Activated CD8-positive, alpha-beta memory T cell treated with anti-CD3 and anti-CD28 coated beads, Interleukin-2, amount 50 U/mL, for 1 hour (primary cell): ENCODE measurements around the gene SBNO2.
"Not testable (repeated sequence)": the region's sequence is repeated elsewhere in the genome, so short reads cannot be mapped to it uniquely, and the experiment has no call there.

Experiments
- DNase-seq: peaks from one replicate; pipeline ENCODE4 v3.0.0-alpha.2; 2020; ENCODE audit errors: extremely low read depth

SBNO2 gene

GRCh38 chr19:1173845-1174809, at the start of gene SBNO2:
SBNO2 (minus strand) TSS chr19:1174268; CDS start chr19:1154276, 19,992 bp downstream.
- peak; percentile 65 for DNase-seq

GRCh38 chr19:1223018-1223855, 49.2 kb upstream of the SBNO2 start:
- no peak for DNase-seq

GRCh38 chr19:1222394-1222793, 48.3 kb upstream of the SBNO2 start:
- no peak for DNase-seq

GRCh38 chr19:1221904-1222255, 47.8 kb upstream of the SBNO2 start:
- DNase-seq: no peak

GRCh38 chr19:1220976-1221903, 47.2 kb upstream of the SBNO2 start:
- no peak for DNase-seq

- no peak for DNase-seq
These were observed 46.4 kb upstream of the SBNO2 start for GRCh38 chr19:1220477-1220930.

- DNase-seq: no peak
These were observed 45.9 kb upstream of the SBNO2 start for GRCh38 chr19:1219786-1220476.

GRCh38 chr19:1218751-1219567, 44.9 kb upstream of the SBNO2 start:
- DNase-seq: no peak

- no peak for DNase-seq
These were observed 43.3 kb upstream of the SBNO2 start for GRCh38 chr19:1217366-1217765.

- DNase-seq: no peak
These were observed 42.7 kb upstream of the SBNO2 start for GRCh38 chr19:1216756-1217155.

- no peak for DNase-seq
These were observed 41.0 kb upstream of the SBNO2 start for GRCh38 chr19:1214862-1215731.

- no peak for DNase-seq
These were observed 40.3 kb upstream of the SBNO2 start for GRCh38 chr19:1214299-1214861.

GRCh38 chr19:1213391-1214286, 39.6 kb upstream of the SBNO2 start:
- DNase-seq: no peak

- no peak for DNase-seq
These were observed 37.6 kb upstream of the SBNO2 start for GRCh38 chr19:1211494-1212234.

GRCh38 chr19:1210227-1210538, 36.1 kb upstream of the SBNO2 start:
- no peak for DNase-seq

GRCh38 chr19:1208830-1209229, 34.8 kb upstream of the SBNO2 start:
- not testable (repeated sequence) for DNase-seq

GRCh38 chr19:1206864-1207450, 32.9 kb upstream of the SBNO2 start:
- no peak for DNase-seq
